MM.1S (cell line): ENCODE results near the gene PSMB2.
A peak's percentile ranks its signal among the peaks of the same experiment; 100 is the strongest.

ENCODE experiments used
- DNase-seq: peaks from one replicate; pipeline ENCODE4 v3.0.0-alpha.2; 2015
- H2AFZ ChIP-seq: fragments of 300-600 bp; sonication (generic); 2 replicates; pipeline ENCODE4 v1.6.0; 2016; ENCODE audit warnings: antibody characterized with exemption, low read length
- H3F3A ChIP-seq: fragments of 300-600 bp; sonication (generic); 2 replicates; pipeline ENCODE4 v1.6.1; 2016; ENCODE audit warnings: mild to moderate bottlenecking, antibody characterized with exemption, low read length, moderate library complexity, mixed read lengths; ENCODE audit not compliant: insufficient read depth
- H3K27ac ChIP-seq: fragments of 300-600 bp; sonication (generic); 2 replicates; pipeline ENCODE4 v1.5.1; 2016; ENCODE audit warnings: mild to moderate bottlenecking, low read length
- H3K27me3 ChIP-seq: fragments of 300-600 bp; sonication (generic); replicated peaks from 2 replicates; pipeline ENCODE4 v1.6.0; 2016; ENCODE audit warnings: low read length; ENCODE audit not compliant: insufficient read depth
- H3K36me3 ChIP-seq: fragments of 300-600 bp; sonication (generic); replicated peaks from 2 replicates; pipeline ENCODE4 v1.6.1; 2016; ENCODE audit warnings: mild to moderate bottlenecking, low read length, mixed read lengths; ENCODE audit not compliant: insufficient read depth
- H3K4me1 ChIP-seq: fragments of 300-600 bp; sonication (generic); 2 replicates; pipeline ENCODE4 v1.6.1; 2016; ENCODE audit warnings: low read length, mixed read lengths
- H3K4me2 ChIP-seq: fragments of 300-600 bp; sonication (generic); 2 replicates; pipeline ENCODE4 v1.6.0; 2016; ENCODE audit warnings: low read depth, low read length
- H3K4me3 ChIP-seq: fragments of 300-600 bp; sonication (generic); 2 replicates; pipeline ENCODE4 v1.5.1; 2016; ENCODE audit warnings: low read length, mixed read lengths
- H3K79me2 ChIP-seq: fragments of 300-600 bp; sonication (generic); 2 replicates; pipeline ENCODE4 v1.6.1; 2016; ENCODE audit warnings: mixed run types, low read length, mixed read lengths
- H3K9ac ChIP-seq: fragments of 300-600 bp; sonication (generic); 2 replicates; pipeline ENCODE4 v1.6.1; 2016; ENCODE audit warnings: low read length, mixed read lengths
- H3K9me2 ChIP-seq: fragments of 300-600 bp; sonication (generic); replicated peaks from 2 replicates; pipeline ENCODE4 v1.6.1; 2016; ENCODE audit warnings: mild to moderate bottlenecking, low read length, mixed read lengths; ENCODE audit not compliant: insufficient read depth
- H3K9me3 ChIP-seq: fragments of 300-600 bp; sonication (generic); replicated peaks from 2 replicates; pipeline ENCODE4 v1.6.1; 2016; ENCODE audit warnings: mild to moderate bottlenecking, low read length, mixed read lengths; ENCODE audit not compliant: insufficient read depth
- H4K20me1 ChIP-seq: fragments of 300-600 bp; sonication (generic); 2 replicates; pipeline ENCODE4 v1.6.1; 2016; ENCODE audit warnings: mild to moderate bottlenecking, low read length, moderate library complexity, mixed read lengths; ENCODE audit not compliant: insufficient read depth
- EZH2 ChIP-seq: fragments of 300-600 bp; sonication (generic); optimal IDR thresholded peaks from 2 replicates; pipeline ENCODE3; 2017; ENCODE audit warnings: low read depth, mild to moderate bottlenecking, antibody characterized with exemption, low read length, mixed read lengths
- EZH2phosphoT487 ChIP-seq: fragments of 300-600 bp; sonication (generic); IDR thresholded peaks from 2 replicates; pipeline ENCODE4 v1.6.1; 2018; ENCODE audit warnings: antibody characterized with exemption, low read length
- TF ChIP-seq, protein P1 (sequence below): fragments of 300-600 bp; sonication (generic); IDR thresholded peaks from 2 replicates; pipeline ENCODE4 v1.5.1; 2016; ENCODE audit warnings: antibody characterized with exemption, low read length, mixed read lengths

Gene PSMB2

DNA sequence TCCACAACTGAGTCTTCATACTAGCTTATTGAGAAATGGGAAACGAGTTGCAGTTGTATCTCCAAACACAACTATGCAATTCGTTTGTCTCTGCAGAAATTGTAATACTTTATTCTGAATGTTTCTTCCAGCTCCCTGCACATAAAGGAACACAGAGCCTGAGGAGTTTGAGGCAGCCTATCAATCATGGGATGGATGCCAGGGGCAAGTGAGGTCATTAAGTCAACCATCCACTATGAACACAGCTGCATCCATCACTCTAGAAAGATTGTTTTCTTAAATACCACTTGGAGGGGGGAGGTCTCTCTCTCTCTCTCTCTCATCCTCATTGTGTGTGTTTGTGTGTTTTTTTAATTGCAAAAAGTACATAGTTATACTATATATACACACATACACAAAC lies 2.9 kb upstream of the PSMB2 start:
- TF ChIP-seq EZH2phosphoT487 (no peak), EZH2 (no peak)
- TF ChIP-seq, protein P1, sequence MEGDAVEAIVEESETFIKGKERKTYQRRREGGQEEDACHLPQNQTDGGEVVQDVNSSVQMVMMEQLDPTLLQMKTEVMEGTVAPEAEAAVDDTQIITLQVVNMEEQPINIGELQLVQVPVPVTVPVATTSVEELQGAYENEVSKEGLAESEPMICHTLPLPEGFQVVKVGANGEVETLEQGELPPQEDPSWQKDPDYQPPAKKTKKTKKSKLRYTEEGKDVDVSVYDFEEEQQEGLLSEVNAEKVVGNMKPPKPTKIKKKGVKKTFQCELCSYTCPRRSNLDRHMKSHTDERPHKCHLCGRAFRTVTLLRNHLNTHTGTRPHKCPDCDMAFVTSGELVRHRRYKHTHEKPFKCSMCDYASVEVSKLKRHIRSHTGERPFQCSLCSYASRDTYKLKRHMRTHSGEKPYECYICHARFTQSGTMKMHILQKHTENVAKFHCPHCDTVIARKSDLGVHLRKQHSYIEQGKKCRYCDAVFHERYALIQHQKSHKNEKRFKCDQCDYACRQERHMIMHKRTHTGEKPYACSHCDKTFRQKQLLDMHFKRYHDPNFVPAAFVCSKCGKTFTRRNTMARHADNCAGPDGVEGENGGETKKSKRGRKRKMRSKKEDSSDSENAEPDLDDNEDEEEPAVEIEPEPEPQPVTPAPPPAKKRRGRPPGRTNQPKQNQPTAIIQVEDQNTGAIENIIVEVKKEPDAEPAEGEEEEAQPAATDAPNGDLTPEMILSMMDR: no peak
- Histone ChIP-seq H3K9ac (no peak overlapping the region), H4K20me1 (0 out of 2 replicates have a peak, but pooled peaks cover 5% of the 10 kb centered on the region), H3K9me2 (no peaks in the 10 kb centered on the region), H3K9me3 (no peaks in the 10 kb centered on the region), H2AFZ (no peak overlapping the region), H3K36me3 (no peaks in the 10 kb centered on the region), H3F3A (peaks cover 12% of the 10 kb centered on the region), H3K27me3 (0 out of 2 replicates have a peak, but pooled peaks cover 9% of the 10 kb centered on the region), H3K27ac (no peak overlapping the region), H3K79me2 (peaks cover 22% of the 10 kb centered on the region), H3K4me1 (peaks cover 5% of the 10 kb centered on the region; the same call in 1 of the 2 replicates), H3K4me3 (no peak overlapping the region), H3K4me2 (no peak overlapping the region)
- no peak for DNase-seq

DNA sequence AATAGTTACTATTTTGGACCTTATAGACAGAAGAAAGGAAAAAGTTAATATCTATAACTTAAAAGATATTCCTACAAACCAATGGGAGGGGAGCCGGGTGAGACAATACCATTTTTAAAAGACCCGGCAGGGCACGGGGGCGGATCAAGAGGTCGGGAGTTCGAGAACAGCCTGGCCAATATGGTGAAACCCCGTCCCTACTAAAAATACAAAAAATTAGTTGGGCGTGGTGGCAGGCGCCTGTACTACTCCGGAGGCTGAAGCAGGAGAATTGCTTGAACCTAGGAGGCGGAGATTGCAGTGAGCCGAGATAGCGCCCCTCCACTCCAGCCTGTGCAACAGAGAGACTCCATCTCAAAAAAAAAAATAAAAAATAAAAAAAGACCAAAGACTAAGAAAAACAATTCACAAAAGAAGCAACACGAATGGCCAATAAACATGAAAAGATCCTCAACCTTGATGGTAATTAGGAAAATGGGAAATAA lies 1.2 kb upstream of the PSMB2 start:
- H3K4me2 ChIP-seq: peak overlapping the region; percentile 69
- DNase-seq: no peak
- peak overlapping the region; percentile 98 for H3K4me3 ChIP-seq
- no peaks in the 10 kb centered on the region for H3K9me2 ChIP-seq
- H3K9me3 ChIP-seq: no peaks in the 10 kb centered on the region
- H3K27me3 ChIP-seq: 0 out of 2 replicates have a peak, but pooled peaks cover 9% of the 10 kb centered on the region
- peaks cover 37% of the 10 kb centered on the region for H3K79me2 ChIP-seq
- no peaks in the 10 kb centered on the region for H3K36me3 ChIP-seq
- peak overlapping the region; percentile 96; the same call in 1 of the 2 replicates for H3K9ac ChIP-seq
- H2AFZ ChIP-seq: peak overlapping the region; percentile 87
- H3K27ac ChIP-seq: peak overlapping the region; percentile 95; the same call in 1 of the 2 replicates
- TF ChIP-seq, protein P1: no peak
- TF ChIP-seq EZH2phosphoT487 (no peak), EZH2 (no peak)
- H3F3A ChIP-seq: peaks cover 25% of the 10 kb centered on the region
- H4K20me1 ChIP-seq: 0 out of 2 replicates have a peak, but pooled peaks cover 5% of the 10 kb centered on the region
- peaks cover 14% of the 10 kb centered on the region for H3K4me1 ChIP-seq

- Histone ChIP-seq H3K4me3 (peak overlapping the region; percentile 98), H3K79me2 (peaks cover 56% of the 10 kb centered on the region), H3K9ac (peak overlapping the region; percentile 96), H3K36me3 (0 out of 2 replicates have a peak, but pooled peaks cover 3% of the 10 kb centered on the region), H3F3A (peaks cover 30% of the 10 kb centered on the region), H3K9me3 (no peaks in the 10 kb centered on the region), H2AFZ (peak overlapping the region; percentile 70; the same call in 1 of the 2 replicates), H3K27me3 (0 out of 2 replicates have a peak, but pooled peaks cover 9% of the 10 kb centered on the region), H3K27ac (peak overlapping the region; percentile 95; the same call in 1 of the 2 replicates), H4K20me1 (peaks cover 13% of the 10 kb centered on the region; the same call in 1 of the 2 replicates), H3K4me1 (peaks cover 20% of the 10 kb centered on the region), H3K4me2 (peak overlapping the region; percentile 69), H3K9me2 (no peaks in the 10 kb centered on the region)
- no peak for TF ChIP-seq EZH2phosphoT487
- TF ChIP-seq, protein P1: no peak
- no peak for TF ChIP-seq EZH2
- no peak for DNase-seq
Observed at GRCh38 chr1:35640380-35641232, 720 bp downstream of the PSMB2 start.
